SK-N-SH (cell line): ENCODE data around the gene PRR19. TPM values are rescaled to one million over a fixed set of nuclear protein-coding genes. Genes with fewer than 3 reads are reported as not detected.

Source experiments
- CTCF ChIA-PET: fragments of 300-600, 350-600 bp; formaldehyde crosslinking; extraction: SDS; loops from one replicate; lab custom pipeline; 2021; lab: Yijun Ruan, JAX
- POLR2A ChIA-PET: fragments of 350-600 bp; sonication (Branson Sonifier 250); formaldehyde crosslinking; extraction: SDS; loops from one replicate; lab custom pipeline; 2020; ENCODE audit warnings: antibody characterized with exemption, inconsistent platforms; lab: Yijun Ruan, JAX
- DNase-seq: peaks from one replicate; pipeline ENCODE4 v3.0.0; 2012
- H2AFZ ChIP-seq: fragments of 200-600 bp; sonication (generic); 2 replicates; pipeline ENCODE4 v1.8.1; 2016; ENCODE audit warnings: antibody characterized with exemption, mild to moderate bottlenecking, low read depth
- H3F3A ChIP-seq: fragments of 200-600 bp; sonication (generic); replicated peaks from 2 replicates; pipeline ENCODE3; 2016; ENCODE audit warnings: antibody characterized with exemption, mild to moderate bottlenecking; ENCODE audit not compliant: insufficient read depth
- H3K27ac ChIP-seq, 2 experiments: fragments of 200-500 bp in 1 of 2; fragments of 200-600 bp in 1 of 2; sonication (Bioruptor generic) in 1 of 2; sonication (generic), shearing (Covaris generic) in 1 of 2; 2 replicates each; pipeline versions ENCODE4 v1.5.1 to v1.6.1; 2014 to 2016; ENCODE audit warnings: low read depth in 2 of 2, inconsistent platforms in 1 of 2, low read length in 1 of 2, mild to moderate bottlenecking in 1 of 2, mixed read lengths in 1 of 2
- H3K27me3 ChIP-seq: fragments of 200-600 bp; sonication (generic), shearing (Covaris generic); 2 replicates; pipeline ENCODE4 v1.6.1; 2016; ENCODE audit warnings: mixed run types; ENCODE audit not compliant: insufficient read depth
- H3K36me3 ChIP-seq, 2 experiments: fragments of 200-500 bp in 1 of 2; fragments of 200-600 bp in 1 of 2; sonication (Bioruptor generic) in 1 of 2; sonication (generic) in 1 of 2; replicated peaks in 1 of 2; 2 replicates each; pipeline versions ENCODE3 to v1.5.1; 2014 to 2016; ENCODE audit warnings: low read length in 1 of 2, mild to moderate bottlenecking in 1 of 2; ENCODE audit not compliant: insufficient read depth in 2 of 2, control insufficient read depth in 1 of 2
- H3K4me1 ChIP-seq, 2 experiments: fragments of 200-500 bp in 1 of 2; fragments of 200-600 bp in 1 of 2; sonication (Bioruptor generic) in 1 of 2; sonication (generic), shearing (Covaris generic) in 1 of 2; 2 replicates each; pipeline versions ENCODE4 v1.5.1 to v1.6.1; 2014 to 2016; ENCODE audit warnings: low read depth in 1 of 2, low read length in 1 of 2, mixed run types in 1 of 2; ENCODE audit not compliant: insufficient read depth in 2 of 2, control insufficient read depth in 1 of 2
- H3K4me2 ChIP-seq: fragments of 200-600 bp; sonication (generic), shearing (Covaris generic); 2 replicates; pipeline ENCODE4 v1.6.1; 2017; ENCODE audit warnings: mixed run types
- H3K4me3 ChIP-seq, 2 experiments: fragments of 200-500 bp in 1 of 2; fragments of 200-600 bp in 1 of 2; sonication (Bioruptor generic) in 1 of 2; sonication (generic), shearing (Covaris generic) in 1 of 2; 2 replicates each; pipeline versions ENCODE4 v1.5.1 to v1.8.1; 2014 to 2016; ENCODE audit warnings: low read depth in 2 of 2, inconsistent platforms in 1 of 2, low read length in 1 of 2, mild to moderate bottlenecking in 1 of 2, mixed read lengths in 1 of 2, moderate library complexity in 1 of 2
- H3K79me2 ChIP-seq: fragments of 200-600 bp; sonication (generic); 2 replicates; pipeline ENCODE4 v1.8.1; 2017; ENCODE audit warnings: mild to moderate bottlenecking; ENCODE audit not compliant: insufficient read depth
- H3K9ac ChIP-seq: fragments of 200-600 bp; sonication (generic); 2 replicates; pipeline ENCODE4 v1.6.1; 2017; ENCODE audit warnings: mixed run types
- H3K9me2 ChIP-seq: fragments of 200-600 bp; sonication (generic); 2 replicates; pipeline ENCODE4 v1.6.1; 2017; ENCODE audit warnings: mixed run types
- H3K9me3 ChIP-seq: fragments of 200-600 bp; sonication (generic); 2 replicates; pipeline ENCODE4 v1.6.1; 2017; ENCODE audit warnings: mixed run types, mild to moderate bottlenecking, moderate library complexity
- H4K20me1 ChIP-seq: fragments of 200-600 bp; sonication (generic); 2 replicates; pipeline ENCODE4 v1.6.1; 2017; ENCODE audit warnings: mild to moderate bottlenecking, mixed run types; ENCODE audit not compliant: insufficient read depth
- CHD2 ChIP-seq: fragments of 150-350 bp; IDR thresholded peaks from 2 replicates; pipeline ENCODE4 v1.6.1; 2018; ENCODE audit warnings: low read length; ENCODE audit not compliant: partially characterized antibody
- CTCF ChIP-seq: fragments of 200-600 bp; sonication (generic); IDR thresholded peaks from 2 replicates; pipeline ENCODE4 v1.6.1; 2017; ENCODE audit warnings: antibody characterized with exemption, mild to moderate bottlenecking, moderate library complexity
- ELF1 ChIP-seq: IDR thresholded peaks from 2 replicates; pipeline ENCODE4 v1.4.0; 2012
- EZH2phosphoT487 ChIP-seq: fragments of 200-600 bp; sonication (generic); IDR thresholded peaks from 2 replicates; pipeline ENCODE4 v1.6.1; 2017; ENCODE audit warnings: low read depth, mixed run types, mild to moderate bottlenecking, antibody characterized with exemption, moderate library complexity, borderline replicate concordance
- FOSL2 ChIP-seq: IDR thresholded peaks from 2 replicates; pipeline ENCODE4 v1.4.0; 2012; ENCODE audit warnings: low read depth, mild to moderate bottlenecking, moderate library complexity, borderline replicate concordance
- FOXM1 ChIP-seq: IDR thresholded peaks from 2 replicates; pipeline ENCODE4 v1.4.0; 2012; ENCODE audit warnings: low read depth, mild to moderate bottlenecking
- GABPA ChIP-seq: IDR thresholded peaks from 2 replicates; pipeline ENCODE4 v1.4.0; 2012; ENCODE audit warnings: low read depth, mild to moderate bottlenecking
- GATA2 ChIP-seq: sonication (generic); formaldehyde crosslinking; IDR thresholded peaks from 2 replicates; pipeline ENCODE4 v1.5.0; 2020; ENCODE audit warnings: mild to moderate bottlenecking, missing genetic modification reagents
- IRF3 ChIP-seq: fragments of 150-350 bp; IDR thresholded peaks from 2 replicates; pipeline ENCODE4 v1.6.1; 2016; ENCODE audit warnings: mild to moderate bottlenecking, low read depth, low read length
- MEF2A ChIP-seq: IDR thresholded peaks from 2 replicates; pipeline ENCODE4 v1.4.0; 2012; ENCODE audit warnings: low read depth, borderline replicate concordance
- NFIC ChIP-seq: IDR thresholded peaks from 2 replicates; pipeline ENCODE4 v1.4.0; 2012; ENCODE audit warnings: borderline replicate concordance
- NRF1 ChIP-seq: IDR thresholded peaks from 2 replicates; pipeline ENCODE4 v1.6.1; 2012; ENCODE audit warnings: low read depth, mild to moderate bottlenecking, low read length
- PBX3 ChIP-seq: IDR thresholded peaks from 2 replicates; pipeline ENCODE4; 2012
- POLR2AphosphoS5 ChIP-seq: IDR thresholded peaks from 2 replicates; pipeline ENCODE4 v1.6.1; 2012; ENCODE audit warnings: low read depth, low read length
- RAD21 ChIP-seq: IDR thresholded peaks from 2 replicates; pipeline ENCODE4 v1.6.1; 2012; ENCODE audit warnings: mild to moderate bottlenecking, low read length
- RFX5 ChIP-seq: IDR thresholded peaks from 2 replicates; pipeline ENCODE4 v1.6.1; 2012; ENCODE audit warnings: mild to moderate bottlenecking, improper control_type of control experiment, low read length
- RXRA ChIP-seq: IDR thresholded peaks from 2 replicates; pipeline ENCODE4 v1.4.0; 2012; ENCODE audit warnings: low read depth, mild to moderate bottlenecking, borderline replicate concordance
- YY1 ChIP-seq: IDR thresholded peaks from 2 replicates; pipeline ENCODE4 v1.4.0; 2012; ENCODE audit warnings: low read depth, mild to moderate bottlenecking
- WGBS: methylation state at CpG from one replicate; pipeline ENCODE4 v1.1.6; 2017; ENCODE audit warnings: low lambda C conversion rate; 5-methylcytosine and 5-hydroxymethylcytosine counted together
- polyA plus RNA-seq, 3 experiments: library from polyadenylated mRNA; depleted of rRNA; stranded (reverse); fragments of >200 nt; gene quantifications; 2 replicates each; pipeline ENCODE4 v1.2.3, GENCODE V29; 2012
- TF ChIP-seq, protein P1 (sequence below): IDR thresholded peaks from 2 replicates; pipeline ENCODE4 v1.4.0; 2012; ENCODE audit warnings: low read depth

Gene PRR19
- polyA plus RNA-seq, 1 of the 3 experiments (the other 2 are of a cell fraction): 1.3 TPM

DNA sequence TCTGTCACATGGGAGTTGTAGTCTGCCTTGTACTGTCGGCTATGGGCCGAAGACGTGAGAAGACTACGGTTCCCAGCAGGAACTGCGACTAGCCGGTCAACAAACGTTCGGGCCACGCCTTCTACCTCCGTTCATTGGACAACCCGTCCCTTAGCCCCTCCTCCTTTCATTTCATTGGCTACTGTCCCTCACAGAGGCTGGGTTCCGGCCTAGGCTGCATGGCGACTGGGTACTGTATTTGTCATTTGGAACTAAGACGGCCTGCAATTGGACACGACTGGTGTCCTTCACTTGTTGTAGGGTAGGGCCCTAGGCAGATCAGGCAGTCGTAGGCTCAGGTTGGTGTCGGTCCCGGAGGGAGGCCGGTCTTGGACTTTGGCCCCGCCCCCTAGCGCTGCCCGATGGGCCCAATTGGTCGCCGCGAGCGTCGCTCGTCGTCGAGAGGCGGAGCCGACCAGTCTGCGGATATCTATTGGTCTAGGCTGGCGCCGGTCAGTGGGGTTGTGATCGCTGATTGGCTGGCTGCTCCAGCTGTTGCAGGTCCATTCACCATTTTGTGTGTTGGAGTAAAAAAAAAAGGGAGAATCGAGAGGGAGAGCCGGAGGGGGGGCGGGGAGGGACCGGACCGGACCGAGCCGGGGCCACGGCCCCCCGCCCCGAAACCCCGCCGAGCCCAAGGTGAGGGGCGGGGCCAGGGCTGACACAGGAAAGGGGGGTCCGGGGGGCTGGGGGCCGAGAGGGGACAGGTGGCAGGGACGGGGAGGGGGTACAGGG is 33.0 kb upstream of the PRR19 start, which contains the start of gene CIC:
Gene CIC, plus strand, starts transcription at position 549 of the 774 bp plus-strand sequence. CDS start 2,532 bp downstream, outside the sequence.
- DNase-seq: peak; percentile 94
- Histone ChIP-seq H3K36me3 (peaks cover 0 to 22% of the 10 kb centered on the region in 2 experiments), H3K27ac (peak within 1 kb of the TSS; percentile 98 to 99), H3K79me2 (peaks cover 45% of the 10 kb centered on the region), H3K4me2 (peak within 1 kb of the TSS; percentile 90), H3K9me2 (no peaks in the 10 kb centered on the region), H3K27me3 (no peaks in the 10 kb centered on the region), H4K20me1 (no peaks in the 10 kb centered on the region), H3K4me1 (peaks cover 13 to 29% of the 10 kb centered on the region in 2 experiments; a peak in 3 of 4 replicates), H3F3A (peaks cover 8% of the 10 kb centered on the region), H3K4me3 (peak within 1 kb of the TSS; percentile 74 to 88), H3K9me3 (no peaks in the 10 kb centered on the region), H2AFZ (0 out of 2 replicates have a peak within 1 kb of the TSS, but pooled peaks have one; percentile 80), H3K9ac (peak within 1 kb of the TSS; percentile 99)
- ChIA-PET CTCF (interaction anchor here (1.1 to 2.2 kb wide), 3 partner anchors 10 to 28 kb away, joined by 3 to 24 read pairs (median 6); no protein-coding TSS in a partner anchor), POLR2A (interaction anchor here (1.4 to 2.3 kb wide), 2 partner anchors 10 to 13 kb away, joined by 6 to 8 read pairs; partner anchors contain the start of gene ERF)
- under 1% methylated on average over 40 of the region's 52 CpGs for WGBS
- TF ChIP-seq EZH2phosphoT487 (no peak), GABPA (peak; percentile 87), FOXM1 (no peak), CTCF (no peak), RFX5 (peak; percentile 68; the same call in 1 of the 2 replicates), FOSL2 (no peak), IRF3 (peak; percentile 94), RAD21 (no peak), POLR2AphosphoS5 (no peak), RXRA (no peak), NFIC (no peak), MEF2A (no peak), ELF1 (peak; percentile 67), CHD2 (peak; percentile 97), PBX3 (peak; percentile 100), YY1 (peak; percentile 84), NRF1 (no peak), GATA2 (CRISPR knock-in tag) (no peak)
- TF ChIP-seq, protein P1, sequence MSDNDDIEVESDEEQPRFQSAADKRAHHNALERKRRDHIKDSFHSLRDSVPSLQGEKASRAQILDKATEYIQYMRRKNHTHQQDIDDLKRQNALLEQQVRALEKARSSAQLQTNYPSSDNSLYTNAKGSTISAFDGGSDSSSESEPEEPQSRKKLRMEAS: no peak
